ENCODE measurements around the gene FAM131B. TPM values are rescaled to one million over a fixed set of nuclear protein-coding genes. Genes with fewer than 3 reads are reported as not detected.

The FAM131B gene
- polyA plus RNA-seq, 1 donor (not counting 4 experiments of a cell fraction or from before 2014, with no cell fraction given), result 0.21 TPM

DNA sequence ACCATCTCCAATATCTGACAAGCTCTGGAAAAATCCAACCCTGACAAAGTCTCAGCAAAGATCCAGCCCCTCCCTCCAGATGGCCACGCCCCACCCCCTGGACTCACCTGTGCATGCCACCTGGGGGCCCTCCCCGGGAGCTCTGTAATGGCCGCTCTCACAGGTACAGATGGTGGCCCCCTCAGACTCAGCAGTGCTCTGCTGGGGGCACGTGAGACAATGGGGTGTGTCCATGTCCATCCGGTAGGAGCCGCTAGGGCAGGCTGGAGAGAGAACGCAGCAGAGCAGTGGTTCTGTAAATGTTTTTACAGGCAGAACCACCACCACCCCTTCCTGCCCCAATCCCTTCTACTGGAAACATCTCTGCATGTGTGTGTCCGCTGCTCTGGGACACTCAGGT is 36.6 kb upstream of the FAM131B start:
- Histone ChIP-seq H3K9me3 (ENCODE audit: control insufficient read depth, low read depth, low read length) (no peaks in the 10 kb centered on the region), H3K27ac (ENCODE audit: control insufficient read depth, insufficient read depth, low read length) (no peak overlapping the region), H3K36me3 (ENCODE audit: control insufficient read depth in 2 of 2, extremely low read depth in 1 of 2, insufficient read depth in 2 of 2, low read length in 2 of 2) (peaks cover 17 to 22% of the 10 kb centered on the region in 2 experiments), H3K9ac (ENCODE audit: control insufficient read depth, extremely low read depth, insufficient read depth, low read length) (no peak overlapping the region), H3K4me2 (ENCODE audit: control insufficient read depth, extremely low read depth, insufficient read depth, low read depth, low read length) (no peak overlapping the region), H3K4me3 (ENCODE audit: control insufficient read depth in 2 of 3, extremely low read depth in 1 of 3, insufficient read depth in 2 of 3, low read depth in 1 of 3, low read length in 3 of 3) (no peak overlapping the region), H3K79me2 (ENCODE audit: control insufficient read depth, insufficient read depth, low read length) (no peaks in the 10 kb centered on the region), H3K4me1 (ENCODE audit: control insufficient read depth, extremely low read depth, insufficient read depth, low read length) (no peaks in the 10 kb centered on the region), H3K9me1 (ENCODE audit: control insufficient read depth, extremely low read depth, insufficient read depth, low read length) (peaks cover 3% of the 10 kb centered on the region), H3K27me3 (ENCODE audit: control insufficient read depth, extremely low read depth, insufficient read depth, low read length) (no peaks in the 10 kb centered on the region), H2AFZ (ENCODE audit: control insufficient read depth, low read length) (no peak overlapping the region), H4K20me1 (ENCODE audit: control insufficient read depth, extremely low read depth, insufficient read depth, low read length) (no peaks in the 10 kb centered on the region)
- TF ChIP-seq, protein P1, sequence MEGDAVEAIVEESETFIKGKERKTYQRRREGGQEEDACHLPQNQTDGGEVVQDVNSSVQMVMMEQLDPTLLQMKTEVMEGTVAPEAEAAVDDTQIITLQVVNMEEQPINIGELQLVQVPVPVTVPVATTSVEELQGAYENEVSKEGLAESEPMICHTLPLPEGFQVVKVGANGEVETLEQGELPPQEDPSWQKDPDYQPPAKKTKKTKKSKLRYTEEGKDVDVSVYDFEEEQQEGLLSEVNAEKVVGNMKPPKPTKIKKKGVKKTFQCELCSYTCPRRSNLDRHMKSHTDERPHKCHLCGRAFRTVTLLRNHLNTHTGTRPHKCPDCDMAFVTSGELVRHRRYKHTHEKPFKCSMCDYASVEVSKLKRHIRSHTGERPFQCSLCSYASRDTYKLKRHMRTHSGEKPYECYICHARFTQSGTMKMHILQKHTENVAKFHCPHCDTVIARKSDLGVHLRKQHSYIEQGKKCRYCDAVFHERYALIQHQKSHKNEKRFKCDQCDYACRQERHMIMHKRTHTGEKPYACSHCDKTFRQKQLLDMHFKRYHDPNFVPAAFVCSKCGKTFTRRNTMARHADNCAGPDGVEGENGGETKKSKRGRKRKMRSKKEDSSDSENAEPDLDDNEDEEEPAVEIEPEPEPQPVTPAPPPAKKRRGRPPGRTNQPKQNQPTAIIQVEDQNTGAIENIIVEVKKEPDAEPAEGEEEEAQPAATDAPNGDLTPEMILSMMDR (optimal IDR thresholded peaks at IDR 0.05 in 1 of 3, IDR thresholded peaks at IDR 0.05 in 1 of 3, conservative IDR thresholded peaks at IDR 0.05 in 1 of 3; ENCODE audit: extremely low read depth in 1 of 3, insufficient read depth in 2 of 3, low read length in 3 of 3), result no peak
- TF ChIP-seq EZH2 (IDR thresholded peaks at IDR 0.05; ENCODE audit: low read length), result no peak
- DNase-seq (ENCODE audit: low read depth, low spot score) (no peak), FAIRE-seq (no peak)
- dilution Hi-C loops (cut with MboI; ENCODE audit: extremely low pct_ligation_motif_present, low sequenced_read_pairs), result no loop called here

DNA sequence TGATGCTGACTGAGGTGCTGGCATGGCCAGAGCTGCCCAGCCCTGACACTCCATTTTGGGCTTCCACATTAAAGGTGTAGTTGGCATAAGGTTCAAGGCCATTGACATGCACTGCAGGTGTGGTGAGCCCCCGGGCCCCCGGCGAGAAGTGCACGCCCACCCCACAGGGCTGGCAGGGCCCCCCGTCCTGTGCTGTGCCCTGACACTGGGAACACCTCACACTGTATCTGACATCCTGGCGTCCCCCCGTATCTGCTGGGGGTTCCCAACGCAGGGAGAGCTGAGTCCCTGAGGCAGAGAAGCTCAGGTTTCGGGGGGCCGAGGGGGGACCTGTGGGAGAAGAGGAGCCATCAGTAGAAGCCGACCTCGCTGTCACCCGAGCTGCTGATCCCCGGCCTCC is 36.1 kb upstream of the FAM131B start:
- Histone ChIP-seq H3K9me1 (ENCODE audit: control insufficient read depth, extremely low read depth, insufficient read depth, low read length) (peaks cover 3% of the 10 kb centered on the region), H2AFZ (ENCODE audit: control insufficient read depth, low read length) (no peak overlapping the region), H3K4me2 (ENCODE audit: control insufficient read depth, extremely low read depth, insufficient read depth, low read depth, low read length) (no peak overlapping the region), H3K27ac (ENCODE audit: control insufficient read depth, insufficient read depth, low read length) (no peak overlapping the region), H3K4me3 (ENCODE audit: control insufficient read depth in 2 of 3, extremely low read depth in 1 of 3, insufficient read depth in 2 of 3, low read depth in 1 of 3, low read length in 3 of 3) (no peak overlapping the region), H3K36me3 (ENCODE audit: control insufficient read depth in 2 of 2, extremely low read depth in 1 of 2, insufficient read depth in 2 of 2, low read length in 2 of 2) (peaks cover 22 to 25% of the 10 kb centered on the region in 2 experiments), H3K4me1 (ENCODE audit: control insufficient read depth, extremely low read depth, insufficient read depth, low read length) (no peaks in the 10 kb centered on the region), H4K20me1 (ENCODE audit: control insufficient read depth, extremely low read depth, insufficient read depth, low read length) (no peaks in the 10 kb centered on the region), H3K9ac (ENCODE audit: control insufficient read depth, extremely low read depth, insufficient read depth, low read length) (no peak overlapping the region), H3K79me2 (ENCODE audit: control insufficient read depth, insufficient read depth, low read length) (no peaks in the 10 kb centered on the region), H3K27me3 (ENCODE audit: control insufficient read depth, extremely low read depth, insufficient read depth, low read length) (no peaks in the 10 kb centered on the region), H3K9me3 (ENCODE audit: control insufficient read depth, low read depth, low read length) (no peaks in the 10 kb centered on the region)
- FAIRE-seq (no peak), DNase-seq (ENCODE audit: low read depth, low spot score) (no peak)
- no peak for TF ChIP-seq EZH2 (IDR thresholded peaks at IDR 0.05; ENCODE audit: low read length)
- TF ChIP-seq, protein P1 (optimal IDR thresholded peaks at IDR 0.05 in 1 of 3, IDR thresholded peaks at IDR 0.05 in 1 of 3, conservative IDR thresholded peaks at IDR 0.05 in 1 of 3; ENCODE audit: extremely low read depth in 1 of 3, insufficient read depth in 2 of 3, low read length in 3 of 3), result no peak
- dilution Hi-C loops (cut with MboI; ENCODE audit: extremely low pct_ligation_motif_present, low sequenced_read_pairs), result no loop called here
